C4-2B (cell line): Measurements from ENCODE around the gene ST6GALNAC6.

Source experiments
- ZFX ChIP-seq: fragments of 450-650 bp; IDR thresholded peaks from 2 replicates; pipeline ENCODE4 v1.6.1; 2017
- TF ChIP-seq, protein P1 (sequence below): fragments of 450-650 bp; conservative IDR thresholded peaks from 2 replicates; pipeline ENCODE4 v1.5.1; 2017; ENCODE audit warnings: mild to moderate bottlenecking

DNA sequence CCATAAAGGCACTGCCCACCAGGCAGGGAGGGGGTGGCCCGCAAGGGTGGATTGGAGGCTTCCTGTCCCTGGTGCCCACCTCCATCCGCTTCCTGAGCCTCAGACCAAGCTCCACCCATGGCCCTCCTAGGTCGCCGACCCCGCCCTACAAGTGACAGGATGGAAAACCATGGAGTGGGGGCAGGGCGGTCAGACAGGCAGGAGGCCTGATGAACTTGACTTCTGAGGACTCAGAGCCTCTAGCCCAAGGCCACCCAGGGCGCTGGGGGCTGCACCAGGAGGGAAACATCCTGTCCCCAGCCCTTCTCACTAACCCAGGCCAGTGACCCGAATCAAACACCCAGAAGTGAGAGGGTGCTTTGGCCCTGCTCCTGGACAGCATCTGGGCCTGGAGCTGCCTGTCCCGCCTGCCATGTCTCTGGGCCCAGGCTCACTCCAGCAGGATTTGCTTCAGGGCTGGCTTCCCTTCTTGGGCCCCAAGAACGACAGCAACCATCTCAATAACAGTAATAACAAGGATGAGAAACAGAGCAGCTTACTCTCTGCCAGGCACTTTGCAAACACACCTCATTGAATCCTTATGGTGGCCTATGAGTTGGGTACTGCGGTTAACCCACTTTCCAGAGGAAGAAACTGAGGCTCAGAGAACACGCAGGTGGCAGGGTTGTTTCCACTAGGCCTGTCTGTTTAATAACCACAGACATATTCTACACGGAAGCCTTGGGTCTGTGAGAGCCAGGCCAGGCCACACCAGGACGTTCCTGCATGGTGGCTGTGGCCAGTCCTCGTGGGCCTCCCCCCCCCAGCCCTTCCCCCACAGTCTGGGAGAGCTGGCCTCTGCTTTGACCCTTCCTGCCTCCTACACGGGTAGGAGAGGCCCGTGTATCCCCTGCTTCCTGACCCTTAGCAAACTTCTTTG, 4.4 kb upstream of the ST6GALNAC6 start:
- TF ChIP-seq, protein P1, sequence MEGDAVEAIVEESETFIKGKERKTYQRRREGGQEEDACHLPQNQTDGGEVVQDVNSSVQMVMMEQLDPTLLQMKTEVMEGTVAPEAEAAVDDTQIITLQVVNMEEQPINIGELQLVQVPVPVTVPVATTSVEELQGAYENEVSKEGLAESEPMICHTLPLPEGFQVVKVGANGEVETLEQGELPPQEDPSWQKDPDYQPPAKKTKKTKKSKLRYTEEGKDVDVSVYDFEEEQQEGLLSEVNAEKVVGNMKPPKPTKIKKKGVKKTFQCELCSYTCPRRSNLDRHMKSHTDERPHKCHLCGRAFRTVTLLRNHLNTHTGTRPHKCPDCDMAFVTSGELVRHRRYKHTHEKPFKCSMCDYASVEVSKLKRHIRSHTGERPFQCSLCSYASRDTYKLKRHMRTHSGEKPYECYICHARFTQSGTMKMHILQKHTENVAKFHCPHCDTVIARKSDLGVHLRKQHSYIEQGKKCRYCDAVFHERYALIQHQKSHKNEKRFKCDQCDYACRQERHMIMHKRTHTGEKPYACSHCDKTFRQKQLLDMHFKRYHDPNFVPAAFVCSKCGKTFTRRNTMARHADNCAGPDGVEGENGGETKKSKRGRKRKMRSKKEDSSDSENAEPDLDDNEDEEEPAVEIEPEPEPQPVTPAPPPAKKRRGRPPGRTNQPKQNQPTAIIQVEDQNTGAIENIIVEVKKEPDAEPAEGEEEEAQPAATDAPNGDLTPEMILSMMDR, result no peak
- no peak for TF ChIP-seq ZFX
